GM19238 (cell line): ENCODE results near the gene APEX2.
"Not testable (repeated sequence)": the region's sequence is repeated elsewhere in the genome, so short reads cannot be mapped to it uniquely, and the experiment has no call there.

Experiments
- DNase-seq: peaks from one replicate; pipeline ENCODE4 v3.0.0; 2011; ENCODE audit warnings: low spot score; ENCODE audit not compliant: insufficient read length

Gene APEX2

DNA sequence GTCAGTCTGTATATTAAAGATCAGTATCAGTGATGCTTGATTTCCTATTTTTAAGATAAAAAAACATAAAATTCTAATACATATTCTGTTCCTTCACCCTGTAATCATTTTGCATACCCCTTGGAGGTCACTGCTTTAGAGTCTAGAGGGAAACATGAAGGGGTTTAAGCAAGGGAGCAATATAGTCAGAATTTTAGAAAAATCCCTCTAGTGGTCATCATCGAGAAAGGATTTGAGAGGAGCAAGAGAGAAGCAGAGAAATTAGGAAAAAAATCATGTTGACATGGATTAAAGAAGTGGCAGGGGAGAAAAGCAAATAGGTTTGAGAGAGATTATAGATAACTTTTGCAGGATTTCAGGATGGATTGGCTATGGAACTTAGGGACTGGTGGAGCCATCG, 11.1 kb downstream of the APEX2 start:
- DNase-seq: no peak

DNA sequence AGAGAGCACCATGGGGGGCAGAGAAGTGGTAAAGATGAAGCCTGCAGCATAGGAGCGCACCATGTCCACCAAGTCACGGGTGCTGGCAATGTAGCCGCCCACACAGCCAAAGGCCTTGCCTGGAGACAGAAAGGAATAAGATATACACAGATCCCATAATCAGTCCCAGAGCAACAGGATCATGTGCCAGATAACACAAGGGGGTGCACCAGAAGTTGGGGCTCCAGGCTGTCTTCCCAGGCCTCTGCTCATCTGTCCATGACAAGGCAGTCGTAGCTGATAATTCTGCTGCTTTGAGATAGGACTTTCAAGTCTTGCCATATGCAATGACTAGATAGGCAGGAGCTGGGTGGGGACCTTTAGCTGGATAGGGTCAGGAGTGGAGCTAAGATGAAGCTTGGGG, 14.7 kb downstream of the APEX2 start:
- DNase-seq: no peak

DNA sequence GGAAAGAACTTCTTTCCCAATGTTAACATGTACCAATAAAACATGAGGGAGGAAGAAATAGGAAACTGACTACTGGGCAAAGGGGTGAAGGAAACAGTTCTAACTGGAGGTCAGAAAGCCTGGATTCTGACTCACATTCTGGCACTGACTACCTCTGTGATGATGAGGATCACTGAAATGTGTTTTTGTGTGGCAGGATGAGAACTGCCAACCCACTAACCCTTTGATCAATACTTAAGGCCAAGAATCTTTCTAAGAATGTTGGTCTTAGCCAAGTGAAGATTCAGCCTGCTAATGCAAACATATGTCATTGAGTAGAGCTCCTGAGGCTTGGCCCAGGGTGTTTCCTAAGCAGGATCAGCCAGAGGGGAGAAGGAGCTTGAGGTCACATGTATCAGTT, 26.0 kb downstream of the APEX2 start:
- no peak for DNase-seq

DNA sequence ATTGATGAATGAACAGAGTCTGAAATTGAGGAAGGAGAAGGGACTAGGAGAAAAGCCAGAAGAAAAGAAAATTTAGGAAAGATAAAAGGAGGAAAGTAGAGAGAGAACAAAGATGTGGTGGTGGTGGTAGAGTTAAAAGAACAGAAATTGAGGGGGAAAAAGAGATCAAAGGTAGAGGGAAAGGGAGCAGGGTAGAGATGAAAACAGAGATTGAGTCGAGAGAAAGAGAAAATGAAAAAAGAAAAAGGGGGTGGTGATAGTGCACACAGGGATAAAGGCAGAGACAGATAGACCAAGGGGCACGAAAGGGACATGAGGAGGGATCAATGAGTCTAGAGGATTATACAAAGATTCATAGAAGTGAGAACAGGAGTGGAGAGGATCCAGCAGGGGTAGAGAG, 26.7 kb downstream of the APEX2 start:
- no peak for DNase-seq

DNA sequence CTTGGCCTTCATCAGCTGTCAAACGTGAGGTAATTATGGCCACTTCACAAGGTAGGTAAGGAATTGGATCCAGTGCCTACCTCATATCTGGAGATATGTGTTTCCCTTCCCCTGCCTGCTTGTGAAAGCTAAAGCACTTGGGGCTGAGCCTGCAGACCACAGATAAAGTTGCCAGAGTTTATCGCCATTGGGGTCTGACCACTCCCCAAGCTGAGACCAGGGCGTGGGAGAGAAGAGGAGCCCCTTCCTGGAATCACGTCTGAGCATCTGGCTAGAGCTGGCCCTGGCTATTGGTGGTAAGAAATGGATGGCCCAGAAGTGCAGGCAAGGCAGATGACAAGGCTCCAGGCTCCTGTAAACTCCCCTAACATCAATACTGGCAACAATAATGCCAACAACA, 27.9 kb downstream of the APEX2 start:
- no peak for DNase-seq

DNA sequence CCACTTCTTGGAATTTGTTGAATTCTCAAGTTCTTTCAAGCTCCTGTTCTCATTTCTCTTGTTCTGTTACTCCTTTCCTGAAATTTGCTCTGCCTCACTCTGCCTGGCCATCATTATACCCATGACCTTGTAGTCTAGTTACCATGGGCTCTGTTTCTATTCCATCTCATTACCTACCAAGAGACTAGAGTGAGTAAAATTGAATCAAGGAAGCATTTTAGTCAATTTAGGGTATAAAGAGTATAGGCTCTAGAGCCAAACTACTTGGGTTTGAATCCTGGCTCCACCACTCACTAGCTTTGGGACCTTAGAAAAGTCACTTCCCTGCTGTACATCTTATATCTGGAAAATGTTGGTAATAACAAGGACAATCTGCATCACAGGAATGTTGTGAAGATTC, 28.4 kb downstream of the APEX2 start:
- DNase-seq: no peak

DNA sequence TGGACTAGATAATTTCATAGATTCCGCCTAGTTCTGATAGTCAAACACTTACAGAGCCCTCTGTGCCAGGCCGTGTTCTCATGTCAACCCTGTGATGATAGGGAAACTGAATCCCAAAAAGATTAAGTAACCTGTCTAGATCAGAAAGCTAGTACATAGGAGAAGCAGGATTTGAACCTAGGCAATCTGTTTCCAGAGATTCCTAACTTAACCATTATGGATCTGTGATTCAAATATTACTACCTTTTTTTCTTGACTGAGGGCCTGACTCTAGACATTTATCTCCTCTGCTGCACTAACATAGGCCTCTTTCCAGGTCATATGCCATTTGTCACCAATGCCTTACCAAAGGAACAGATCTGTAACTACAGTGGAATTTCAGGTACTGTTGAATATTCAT, 29.1 kb downstream of the APEX2 start:
- no peak for DNase-seq

DNA sequence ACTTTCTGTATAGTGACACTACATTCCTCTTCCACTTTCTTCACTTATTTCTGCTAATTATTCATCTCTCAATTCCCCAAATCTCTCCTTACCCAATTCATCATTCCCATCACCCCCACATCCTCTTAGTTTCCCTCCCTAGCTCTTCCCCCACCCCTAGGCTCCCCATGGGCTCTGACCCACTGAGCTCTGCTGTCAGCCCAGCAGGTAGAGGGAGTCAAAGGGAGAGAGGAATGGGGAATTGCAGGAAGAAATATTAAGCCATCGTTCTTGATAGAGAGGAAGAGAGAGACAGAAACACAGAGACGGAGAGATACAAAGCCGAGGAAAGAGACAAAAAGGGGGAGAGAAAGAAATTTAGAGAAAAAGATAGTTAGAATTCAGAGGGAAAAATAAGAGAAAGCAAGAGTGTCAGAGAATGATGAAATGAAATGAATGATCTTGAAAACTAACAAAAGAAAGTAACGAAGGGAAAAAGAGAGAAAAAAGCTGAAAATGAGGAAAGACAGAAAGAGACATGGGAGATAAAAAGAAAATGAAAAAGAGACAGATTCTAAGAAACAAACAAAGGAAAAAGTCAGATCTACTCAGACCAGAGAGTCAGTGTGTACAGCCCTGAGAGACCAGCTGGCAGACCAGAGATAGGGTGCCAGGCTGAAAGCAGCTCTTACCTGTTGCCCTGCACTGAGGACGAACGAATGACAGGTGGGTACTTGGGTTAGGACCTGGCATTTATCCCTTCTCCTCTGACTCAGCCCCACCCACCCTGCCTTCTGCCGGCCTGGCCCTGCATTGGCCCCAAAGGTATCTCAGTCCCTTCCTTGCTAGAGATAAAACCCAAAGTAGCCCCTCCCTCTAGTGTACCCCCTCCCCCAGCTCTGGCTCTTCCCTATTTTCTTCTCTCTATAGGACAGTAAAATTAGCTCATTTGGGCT, 30.4 kb downstream of the APEX2 start, which contains the start of gene ALAS2:
Gene ALAS2, minus strand, starts transcription at position 707 of the 935 bp plus-strand sequence. CDS start 4,977 bp downstream, outside the sequence.
- DNase-seq: no peak

DNA sequence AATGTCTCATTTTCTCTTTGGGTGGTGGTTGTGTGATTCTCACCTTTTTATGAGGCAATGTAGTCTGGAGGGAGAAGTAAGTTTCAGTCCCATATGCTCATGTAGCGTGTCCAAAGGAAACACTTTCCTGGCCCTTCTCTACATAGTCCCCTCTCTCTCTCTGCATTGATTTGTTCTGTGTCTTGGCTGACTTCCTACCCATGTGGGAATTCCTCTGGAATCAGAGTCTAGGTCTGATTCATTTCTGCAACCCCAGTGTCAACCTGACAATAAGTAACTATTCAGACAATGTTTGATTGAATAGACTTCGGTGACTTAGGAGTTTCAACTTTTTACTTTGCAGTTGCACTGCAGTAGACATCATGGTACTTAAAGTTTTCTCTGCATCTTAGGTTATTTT, 33.3 kb downstream of the APEX2 start:
- DNase-seq: no peak

DNA sequence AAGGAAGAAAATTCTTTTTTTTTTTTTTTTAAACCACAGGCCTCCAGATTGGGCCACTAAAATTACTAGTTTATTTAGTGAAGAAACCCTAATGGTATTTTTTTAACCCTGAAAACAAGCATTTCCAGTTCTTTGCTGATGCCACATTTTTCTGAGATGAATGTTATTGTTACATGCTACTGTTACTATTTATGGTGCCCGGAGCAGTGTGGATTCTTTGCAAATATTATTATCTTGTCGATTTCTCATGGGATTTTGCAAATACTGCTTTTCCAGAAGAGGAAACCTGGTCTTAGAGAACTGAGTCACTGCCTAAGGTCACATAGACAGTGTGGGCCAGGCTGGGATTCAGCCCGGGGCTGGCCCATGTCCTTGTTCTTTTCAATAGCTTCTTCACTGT, 39.3 kb downstream of the APEX2 start:
- no peak for DNase-seq

DNA sequence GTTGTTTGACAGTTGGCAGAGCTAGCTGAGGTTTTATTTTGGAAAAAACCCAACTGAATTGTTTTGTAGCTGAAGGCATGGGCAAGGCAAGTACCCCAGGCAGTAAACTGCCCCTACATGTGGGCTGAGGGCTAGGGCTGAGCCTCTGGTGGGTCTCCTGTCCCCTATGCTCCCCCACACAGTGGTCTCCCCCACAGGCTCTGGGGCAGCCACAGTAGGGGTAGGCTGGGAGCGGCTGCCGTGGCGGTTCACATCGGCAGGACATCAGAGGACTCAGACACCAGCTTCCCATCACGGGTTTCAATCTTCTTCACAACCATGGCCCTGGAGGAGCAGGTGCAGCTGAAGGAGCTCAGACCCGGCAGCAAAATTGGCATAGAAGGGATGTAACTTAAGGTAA, 41.4 kb downstream of the APEX2 start:
- no peak for DNase-seq

DNA sequence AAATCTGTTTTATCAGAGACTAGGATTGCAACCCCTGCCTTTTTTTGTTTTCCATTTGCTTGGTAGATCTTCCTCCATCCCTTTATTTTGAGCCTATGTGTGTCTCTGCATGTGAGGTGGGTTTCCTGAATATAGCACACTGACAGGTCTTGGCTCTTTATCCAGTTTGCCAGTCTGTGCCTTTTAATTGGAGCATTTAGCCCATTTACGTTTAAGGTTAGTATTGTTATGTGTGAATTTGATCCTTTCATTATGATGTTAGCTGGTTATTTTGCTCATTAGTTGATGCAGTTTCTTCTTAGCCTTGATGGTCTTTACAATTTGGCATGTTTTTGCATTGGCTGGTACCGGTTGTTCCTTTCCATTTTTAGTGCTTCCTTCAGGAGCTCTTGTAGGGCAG, 50.4 kb downstream of the APEX2 start:
- not testable (repeated sequence) for DNase-seq

DNA sequence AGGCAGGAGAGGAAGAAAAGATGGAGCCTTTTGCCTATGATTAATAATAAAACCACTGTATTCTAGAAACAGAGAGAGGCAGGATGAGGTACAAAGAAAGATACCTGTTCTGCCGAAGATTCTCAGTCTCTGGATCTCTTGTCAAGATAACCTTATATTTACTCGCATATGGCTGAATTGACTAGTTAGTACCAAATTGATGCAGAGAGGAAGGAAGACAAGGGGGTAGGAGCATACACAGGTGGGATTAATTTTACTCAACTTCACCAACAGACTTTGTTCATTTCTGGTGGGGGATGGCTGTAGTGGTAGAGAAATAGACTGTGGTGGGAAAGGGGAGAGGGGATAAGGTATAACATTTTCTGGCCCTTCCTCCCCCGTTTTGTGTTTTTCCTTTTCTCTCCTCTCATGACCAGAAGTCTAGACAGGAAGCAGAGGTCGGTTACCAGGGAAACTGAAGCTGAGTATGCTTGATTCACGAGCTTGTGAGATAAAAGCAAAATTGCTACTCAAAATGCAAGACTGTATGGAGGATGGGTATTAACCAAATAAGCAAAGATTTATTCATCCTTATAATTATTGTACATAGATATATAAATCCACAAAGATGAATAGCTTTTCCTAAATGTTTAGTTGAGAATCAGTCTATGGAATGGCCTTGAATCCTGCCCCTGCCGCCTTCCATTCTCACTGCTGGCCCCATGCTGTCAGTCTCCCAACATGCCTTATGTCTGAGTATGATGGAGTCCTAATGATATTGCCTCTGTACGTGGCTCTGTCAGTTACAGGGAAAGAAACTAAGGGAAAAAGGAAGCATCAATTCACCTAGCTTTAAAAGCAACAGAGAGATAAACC, 56.9 kb downstream of the APEX2 start:
- no peak for DNase-seq

DNA sequence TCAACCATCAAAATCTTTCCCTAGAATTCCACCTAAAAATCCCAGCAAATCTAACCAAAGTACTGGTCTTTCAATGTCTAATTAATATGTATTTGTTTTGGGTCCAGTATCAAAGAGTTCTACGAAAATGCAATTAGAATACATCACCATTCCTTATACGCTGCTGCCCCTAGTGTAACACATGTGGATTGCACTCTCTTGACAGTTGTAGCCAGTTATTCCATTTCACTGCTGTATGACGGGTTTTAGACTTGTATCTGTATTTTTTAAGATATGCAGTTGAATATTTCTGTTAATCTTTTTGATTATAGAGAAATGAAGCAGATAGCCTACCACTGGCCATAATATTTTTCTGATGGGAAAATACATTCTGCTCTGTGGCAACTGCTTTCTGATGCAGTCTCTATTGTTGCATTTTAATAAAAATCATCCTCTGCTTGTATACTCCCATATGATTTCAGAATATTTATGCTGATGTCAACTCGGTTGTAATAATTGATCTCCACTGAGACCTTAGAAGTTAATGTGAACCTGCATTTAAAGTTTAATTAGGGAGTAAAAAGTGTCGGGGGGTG, 57.6 kb downstream of the APEX2 start:
- DNase-seq: no peak
